AG10803 (cell line): ENCODE data around the gene SMC1A.

Experiments used
- DNase-seq: peaks from one replicate; pipeline ENCODE4 v3.0.0; 2010; ENCODE audit warnings: low read depth
- H3K4me3 ChIP-seq: 2 replicates; pipeline ENCODE4 v1.5.1; 2011; ENCODE audit warnings: mild to moderate bottlenecking, low read length, control low read depth
- TF ChIP-seq, protein P1 (sequence below): conservative IDR thresholded peaks from 2 replicates; pipeline ENCODE4 v1.5.1; 2011; ENCODE audit warnings: mild to moderate bottlenecking, low read length, control low read depth, inconsistent platforms

Gene SMC1A

DNA sequence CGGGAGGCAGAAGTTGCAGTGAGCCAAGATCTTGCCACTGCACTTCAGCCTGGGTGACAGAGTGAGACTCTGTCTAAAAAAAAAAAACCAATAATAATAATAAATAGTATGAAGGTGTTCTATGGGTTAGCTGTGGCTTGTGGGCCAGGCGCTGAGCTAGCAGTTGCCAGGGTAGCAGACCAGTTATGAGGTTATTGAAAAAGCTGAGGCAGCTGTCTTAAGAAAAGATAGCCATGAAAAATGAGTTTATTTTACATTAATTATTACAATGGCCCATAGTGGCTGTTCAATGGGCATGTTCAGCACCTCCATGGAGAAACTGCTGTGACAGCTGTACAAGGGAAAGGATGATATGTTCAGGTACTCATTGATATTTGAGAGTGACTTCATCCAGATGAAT is 25.0 kb upstream of the SMC1A start:
- H3K4me3 ChIP-seq: no peak overlapping the region
- TF ChIP-seq, protein P1, sequence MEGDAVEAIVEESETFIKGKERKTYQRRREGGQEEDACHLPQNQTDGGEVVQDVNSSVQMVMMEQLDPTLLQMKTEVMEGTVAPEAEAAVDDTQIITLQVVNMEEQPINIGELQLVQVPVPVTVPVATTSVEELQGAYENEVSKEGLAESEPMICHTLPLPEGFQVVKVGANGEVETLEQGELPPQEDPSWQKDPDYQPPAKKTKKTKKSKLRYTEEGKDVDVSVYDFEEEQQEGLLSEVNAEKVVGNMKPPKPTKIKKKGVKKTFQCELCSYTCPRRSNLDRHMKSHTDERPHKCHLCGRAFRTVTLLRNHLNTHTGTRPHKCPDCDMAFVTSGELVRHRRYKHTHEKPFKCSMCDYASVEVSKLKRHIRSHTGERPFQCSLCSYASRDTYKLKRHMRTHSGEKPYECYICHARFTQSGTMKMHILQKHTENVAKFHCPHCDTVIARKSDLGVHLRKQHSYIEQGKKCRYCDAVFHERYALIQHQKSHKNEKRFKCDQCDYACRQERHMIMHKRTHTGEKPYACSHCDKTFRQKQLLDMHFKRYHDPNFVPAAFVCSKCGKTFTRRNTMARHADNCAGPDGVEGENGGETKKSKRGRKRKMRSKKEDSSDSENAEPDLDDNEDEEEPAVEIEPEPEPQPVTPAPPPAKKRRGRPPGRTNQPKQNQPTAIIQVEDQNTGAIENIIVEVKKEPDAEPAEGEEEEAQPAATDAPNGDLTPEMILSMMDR: no peak
- DNase-seq: no peak

DNA sequence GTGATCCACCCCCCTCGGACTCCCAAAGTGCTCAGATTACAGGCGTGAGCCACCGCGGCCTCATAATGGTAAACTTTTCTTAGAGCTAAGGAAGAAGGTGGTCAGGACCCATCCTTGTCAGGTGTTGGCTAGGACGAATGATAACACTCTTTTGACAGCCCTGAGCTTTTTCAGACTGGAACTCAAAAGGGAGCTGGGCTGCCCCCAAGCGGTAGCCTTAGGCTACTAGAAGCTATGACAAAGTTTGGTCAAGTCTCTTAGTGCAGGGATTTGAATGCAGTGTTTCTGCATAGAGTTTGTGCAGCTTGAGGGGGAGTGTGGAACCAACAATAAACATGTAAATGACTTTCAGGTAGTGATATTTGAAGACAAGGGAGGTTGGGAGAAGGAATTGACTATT is 23.5 kb upstream of the SMC1A start:
- DNase-seq: peak; percentile 15

DNA sequence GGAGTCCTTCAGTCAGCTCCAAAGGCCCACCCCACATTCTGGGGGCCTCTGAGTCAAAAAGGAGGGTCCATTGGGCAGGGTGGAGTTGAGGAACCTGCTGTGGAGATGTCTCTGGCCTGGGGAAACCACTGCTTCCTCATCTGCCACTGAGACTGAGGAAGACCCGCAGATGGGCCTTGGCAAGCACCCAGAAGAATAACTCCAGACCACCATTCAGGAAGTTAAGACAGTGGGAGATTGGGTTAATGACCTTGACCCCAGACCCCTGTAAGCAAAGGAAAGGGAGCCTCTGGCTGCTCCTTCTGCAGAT is 19.8 kb upstream of the SMC1A start:
- TF ChIP-seq, protein P1: no peak
- no peak overlapping the region for H3K4me3 ChIP-seq
- no peak for DNase-seq

More for the DNA sequence above, 23.5 kb upstream of the SMC1A start:
- TF ChIP-seq, protein P1: peak; percentile 68
- no peak overlapping the region for H3K4me3 ChIP-seq

DNA sequence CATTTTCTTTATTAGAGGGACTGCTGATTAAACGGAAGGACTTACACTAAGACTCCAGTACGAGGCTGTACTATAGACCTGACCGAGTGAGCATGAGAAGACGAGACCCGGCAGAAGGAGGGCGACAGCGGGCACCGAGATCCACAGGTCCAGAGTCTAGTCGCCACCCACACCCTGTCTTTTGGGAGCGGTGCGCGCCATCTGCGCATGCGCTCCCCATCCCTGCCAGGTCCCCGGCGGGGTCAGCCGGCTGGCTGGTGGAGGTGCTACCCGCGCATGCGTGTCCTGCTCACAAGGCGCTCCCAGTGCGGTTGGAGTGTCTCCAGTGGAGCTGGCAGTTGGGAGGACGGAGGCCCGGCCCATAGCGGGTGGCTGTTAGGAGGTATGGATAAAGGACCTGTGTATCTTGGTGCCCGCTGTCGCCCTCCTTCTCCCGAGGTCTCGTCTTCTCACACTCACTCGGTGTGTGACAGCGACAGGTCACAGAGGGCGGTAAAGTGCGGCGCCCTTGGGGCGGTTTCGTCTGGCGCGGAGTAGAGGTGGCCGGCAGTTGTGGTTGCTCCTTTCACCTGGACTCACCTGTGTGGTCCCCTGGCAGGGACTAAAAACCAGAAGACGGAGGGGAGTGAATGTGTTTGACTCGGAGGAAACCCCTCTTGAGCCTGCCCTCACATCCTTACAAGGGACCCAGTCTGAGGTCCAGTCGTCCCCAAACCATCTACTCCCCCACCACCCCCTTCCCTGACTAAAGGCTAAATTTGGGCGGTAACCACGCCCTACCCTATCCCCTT is 19.3 kb upstream of the SMC1A start:
- TF ChIP-seq, protein P1: no peak
- H3K4me3 ChIP-seq: peak overlapping the region; percentile 56
- DNase-seq: peak; percentile 60

DNA sequence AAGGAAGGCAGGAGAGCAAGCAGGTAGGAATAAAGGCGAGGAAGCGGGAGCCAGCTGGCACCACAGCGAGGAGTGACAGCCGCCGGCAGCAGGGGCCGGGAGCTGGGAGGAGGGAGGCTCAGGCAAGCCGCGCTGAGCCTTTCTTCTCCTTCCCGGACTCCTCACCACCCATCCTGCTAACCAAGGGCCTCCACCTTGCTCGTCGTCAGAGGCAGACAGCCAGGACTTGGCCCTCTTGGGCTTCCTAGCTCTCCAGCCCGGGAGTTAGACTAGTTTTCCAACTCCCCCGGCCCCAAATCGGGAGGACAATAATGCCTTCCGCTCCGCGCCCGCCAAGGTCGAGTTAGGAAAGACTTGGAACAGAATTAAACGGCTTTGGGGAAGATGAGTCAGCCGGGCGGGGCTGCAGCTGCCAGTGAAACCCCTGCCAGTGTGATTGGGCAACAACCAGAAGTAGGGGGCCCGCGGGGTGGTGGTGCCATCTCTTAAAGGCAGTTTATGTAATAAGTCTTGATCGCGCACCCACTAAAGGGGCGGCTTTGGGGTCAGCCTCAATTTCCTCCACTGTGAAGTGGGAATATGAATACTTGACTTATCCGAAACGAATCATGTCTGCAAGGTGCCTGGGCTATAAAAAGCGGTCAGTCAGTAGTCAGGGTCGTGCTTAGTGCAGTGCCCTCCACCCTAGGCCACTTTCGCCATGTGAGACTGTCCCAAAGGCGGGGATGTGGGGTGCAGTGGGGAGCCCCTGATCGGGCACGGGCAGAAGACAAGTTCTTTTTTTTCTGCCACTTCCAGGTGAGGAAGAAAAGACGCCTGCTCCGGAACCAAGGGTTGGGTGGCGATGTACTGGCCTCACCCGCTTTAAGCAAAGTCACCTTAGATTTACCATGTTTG is 18.4 kb upstream of the SMC1A start:
- TF ChIP-seq, protein P1: no peak
- DNase-seq: peak; percentile 53
- H3K4me3 ChIP-seq: peak overlapping the region; percentile 56

DNA sequence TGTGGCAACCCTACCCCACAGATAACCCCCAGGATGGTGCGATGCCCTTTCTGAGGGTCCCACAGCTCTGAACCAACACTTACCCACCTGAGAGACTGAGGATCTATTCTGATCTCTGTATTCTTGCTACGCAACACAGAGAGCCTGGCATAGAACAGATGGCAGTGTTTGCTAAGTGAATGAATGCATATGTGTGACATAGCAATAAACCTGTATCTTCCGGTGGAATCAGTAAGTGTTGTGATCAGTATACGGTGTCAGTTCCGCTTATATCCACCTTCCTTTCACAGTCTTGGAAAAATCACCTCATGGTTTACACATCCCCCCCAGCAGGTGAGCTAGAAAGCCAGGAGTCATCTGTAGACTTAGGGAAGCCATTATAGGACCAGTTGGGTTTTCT is 17.6 kb upstream of the SMC1A start:
- no peak overlapping the region for H3K4me3 ChIP-seq
- TF ChIP-seq, protein P1: no peak
- DNase-seq: no peak
